HG02678 (cell line): ENCODE results near the gene TANC1.

Experiments
- ATAC-seq: cut with Tn5 transposase; IDR thresholded peaks from one replicate; pipeline ENCODE4 v1.9.1; 2021; ENCODE audit warnings: mild to moderate bottlenecking, moderate library complexity; ENCODE audit not compliant: unreplicated experiment

The TANC1 gene

GRCh38 chr2:158993721-158994587 lies 25.5 kb downstream of the TANC1 start:
- ATAC-seq = no peak

- ATAC-seq = no peak
These were observed 26.7 kb downstream of the TANC1 start for GRCh38 chr2:158994920-158995676.

GRCh38 chr2:158995677-158996049 lies 27.2 kb downstream of the TANC1 start:
- no peak for ATAC-seq

GRCh38 chr2:158996378-158996993 lies 28.0 kb downstream of the TANC1 start:
- no peak for ATAC-seq

- ATAC-seq = no peak
These were observed 28.8 kb downstream of the TANC1 start for GRCh38 chr2:158997037-158997790.

GRCh38 chr2:158998551-158999248 lies 30.3 kb downstream of the TANC1 start:
- no peak for ATAC-seq

- no peak for ATAC-seq
These were observed 31.0 kb downstream of the TANC1 start for GRCh38 chr2:158999458-158999857.

GRCh38 chr2:159000072-159000471 lies 31.6 kb downstream of the TANC1 start:
- ATAC-seq = no peak

GRCh38 chr2:159002462-159003111 lies 34.1 kb downstream of the TANC1 start:
- ATAC-seq = no peak

- ATAC-seq = no peak
These were observed 35.1 kb downstream of the TANC1 start for GRCh38 chr2:159003555-159003954.

GRCh38 chr2:159004849-159005248 lies 36.4 kb downstream of the TANC1 start:
- no peak for ATAC-seq

GRCh38 chr2:159009940-159010339 lies 41.5 kb downstream of the TANC1 start:
- ATAC-seq = no peak

GRCh38 chr2:159010340-159010739 lies 41.9 kb downstream of the TANC1 start:
- no peak for ATAC-seq

- ATAC-seq = no peak
These were observed 42.5 kb downstream of the TANC1 start for GRCh38 chr2:159010963-159011362.

GRCh38 chr2:159012142-159012541 lies 43.7 kb downstream of the TANC1 start:
- ATAC-seq = no peak

- no peak for ATAC-seq
These were observed 44.7 kb downstream of the TANC1 start for GRCh38 chr2:159013103-159013502.

- ATAC-seq = no peak
These were observed 46.7 kb downstream of the TANC1 start for GRCh38 chr2:159015174-159015573.

- no peak for ATAC-seq
These were observed 47.4 kb downstream of the TANC1 start for GRCh38 chr2:159015823-159016222.

- no peak for ATAC-seq
These were observed 49.4 kb downstream of the TANC1 start for GRCh38 chr2:159017837-159018236.

- ATAC-seq = no peak
These were observed 50.6 kb downstream of the TANC1 start for GRCh38 chr2:159019021-159019420.
